ENCODE measurements around the gene AGPAT3. TPM values are rescaled to one million over a fixed set of nuclear protein-coding genes. Genes with fewer than 3 reads are reported as not detected.
"Not testable (repeated sequence)": the region's sequence is repeated elsewhere in the genome, so short reads cannot be mapped to it uniquely, and the experiment has no call there.

Gene AGPAT3
- total RNA-seq, 1 donor from 2014 or later: 33.9 TPM

DNA sequence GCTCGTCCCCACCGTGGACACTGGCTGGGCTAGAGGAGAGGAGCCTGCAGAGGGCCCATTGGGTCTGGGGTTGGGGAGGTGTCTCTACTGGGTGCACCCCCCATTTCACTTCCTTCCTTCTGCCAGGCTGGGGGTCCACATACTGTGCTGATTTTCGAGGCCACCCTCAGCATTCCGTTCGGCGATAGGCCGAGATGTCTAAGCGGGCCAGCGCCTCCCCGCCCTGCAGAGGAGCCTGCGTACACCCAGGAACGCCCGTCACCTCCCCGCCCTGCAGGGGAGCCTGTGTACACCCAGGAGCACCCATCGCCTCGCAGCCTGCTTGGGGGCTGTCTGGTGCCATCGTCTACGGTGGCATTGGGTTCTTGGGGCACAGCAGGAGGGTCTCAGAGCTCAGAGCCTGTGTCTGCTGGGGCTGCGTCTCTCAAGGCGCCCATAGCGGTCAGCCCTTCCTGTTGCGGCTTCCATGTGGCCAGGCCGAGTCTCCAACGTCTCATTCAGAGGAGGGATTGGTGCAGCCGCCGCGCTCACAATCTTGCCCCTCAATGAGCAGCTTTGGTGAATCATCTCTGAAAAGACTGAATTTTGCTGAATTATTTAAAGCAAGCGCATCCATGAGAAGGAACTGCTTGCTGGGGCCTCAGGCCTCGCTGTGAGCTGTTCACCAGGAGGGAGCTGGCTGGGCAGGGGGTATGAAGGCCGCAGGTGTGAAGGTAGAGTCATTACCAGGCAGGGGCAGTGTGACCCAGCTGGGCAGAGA, 30.7 kb upstream of the AGPAT3 start:
- no peak for DNase-seq (ENCODE audit: low spot score)

DNA sequence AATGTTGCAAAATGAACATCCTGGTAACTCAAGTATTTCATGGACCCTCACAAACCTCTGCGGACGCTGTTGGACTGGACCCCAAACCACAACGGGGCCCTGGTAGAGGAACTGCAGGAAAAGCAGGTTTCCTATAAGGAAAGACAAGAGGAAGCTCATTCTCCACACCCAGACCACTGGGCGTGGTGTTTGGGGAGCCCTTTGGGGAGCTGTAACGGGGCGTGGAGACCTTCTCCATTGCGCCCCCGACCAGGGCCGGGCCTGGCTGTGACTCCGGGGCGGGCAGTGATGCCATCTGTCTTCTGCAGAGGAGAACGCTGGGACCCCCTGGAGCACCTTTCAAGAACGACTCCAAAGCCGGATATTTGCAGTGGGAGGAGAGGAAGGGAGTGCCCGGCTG, 30.0 kb upstream of the AGPAT3 start:
- DNase-seq (ENCODE audit: low spot score): no peak

DNA sequence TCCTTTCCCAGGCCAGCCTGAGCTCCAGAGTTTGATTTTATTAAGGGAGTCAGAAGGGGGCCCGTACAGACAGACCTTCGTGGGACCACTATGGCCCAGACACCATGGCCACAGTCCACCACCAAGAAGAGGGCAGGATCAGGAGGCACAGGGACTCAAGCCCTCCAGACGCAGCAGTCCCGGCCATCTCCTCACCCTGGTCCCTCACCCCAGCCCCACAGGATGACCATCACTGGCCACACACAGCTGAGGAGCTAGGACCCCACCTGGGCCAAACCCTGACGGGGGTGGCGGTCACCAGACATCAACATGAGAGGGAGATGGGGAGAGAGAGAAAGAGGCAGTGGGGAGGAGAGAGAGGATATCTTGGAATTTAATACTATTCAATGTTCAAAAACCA, 29.2 kb upstream of the AGPAT3 start:
- DNase-seq (ENCODE audit: low spot score): no peak

DNA sequence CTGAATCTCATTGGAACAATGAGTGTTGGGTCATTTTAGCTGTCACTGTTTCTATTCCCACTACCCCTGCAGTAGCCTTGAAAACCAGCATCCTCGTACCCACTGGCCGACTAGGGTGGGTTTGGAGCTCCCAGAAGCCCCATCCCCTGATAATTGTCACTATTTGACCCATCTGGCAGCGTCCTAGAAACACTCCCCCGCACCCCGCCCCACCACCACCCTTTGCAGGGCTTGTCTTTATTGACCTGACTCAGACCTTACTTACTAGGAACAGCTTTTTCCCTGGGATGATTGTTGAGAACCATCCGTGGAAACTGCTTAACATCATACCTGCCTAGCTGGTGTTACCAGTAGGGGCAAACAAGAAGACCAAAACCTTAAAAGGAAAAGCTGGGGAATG, 28.4 kb upstream of the AGPAT3 start:
- DNase-seq (ENCODE audit: low spot score): no peak

DNA sequence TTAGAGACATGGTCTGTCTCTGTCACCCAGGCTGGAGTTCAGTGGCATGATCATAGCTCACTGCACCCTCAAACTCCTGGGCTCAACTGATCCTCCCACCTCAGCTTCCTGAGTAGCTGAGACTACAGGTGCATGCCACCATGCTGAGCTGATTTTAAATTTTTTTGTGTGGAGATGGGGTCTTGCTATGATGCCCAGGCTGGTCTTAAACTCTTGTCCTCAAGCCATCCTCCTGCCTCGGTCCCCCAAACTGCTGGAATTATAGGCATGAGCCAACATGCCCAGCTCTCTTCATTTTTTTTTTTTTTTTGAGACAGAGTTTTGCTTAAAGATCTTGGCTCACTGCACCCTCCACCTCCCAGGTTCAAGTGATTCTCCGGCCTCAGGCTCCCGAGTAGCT, 24.8 kb upstream of the AGPAT3 start:
- no peak for DNase-seq (ENCODE audit: low spot score)

DNA sequence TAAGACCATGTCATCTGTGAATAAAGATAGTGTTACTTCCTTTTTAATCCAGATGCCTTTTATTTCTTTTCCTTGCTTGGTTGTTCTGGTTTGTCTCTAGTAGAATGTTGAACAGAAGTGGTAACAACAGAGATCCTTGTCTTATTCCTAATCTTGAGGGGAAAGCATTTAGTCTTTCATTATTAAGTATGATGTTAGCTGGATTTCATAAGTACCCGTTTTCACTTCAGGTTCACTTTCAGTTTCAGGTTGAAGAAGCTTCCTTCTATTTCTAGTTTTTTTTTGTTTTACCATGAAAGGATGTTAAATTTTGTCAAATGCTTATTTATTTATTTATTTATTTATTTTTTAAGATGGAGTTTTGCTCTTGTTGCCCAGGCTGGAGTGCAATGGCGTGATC, 22.3 kb upstream of the AGPAT3 start:
- DNase-seq (ENCODE audit: low spot score): no peak

DNA sequence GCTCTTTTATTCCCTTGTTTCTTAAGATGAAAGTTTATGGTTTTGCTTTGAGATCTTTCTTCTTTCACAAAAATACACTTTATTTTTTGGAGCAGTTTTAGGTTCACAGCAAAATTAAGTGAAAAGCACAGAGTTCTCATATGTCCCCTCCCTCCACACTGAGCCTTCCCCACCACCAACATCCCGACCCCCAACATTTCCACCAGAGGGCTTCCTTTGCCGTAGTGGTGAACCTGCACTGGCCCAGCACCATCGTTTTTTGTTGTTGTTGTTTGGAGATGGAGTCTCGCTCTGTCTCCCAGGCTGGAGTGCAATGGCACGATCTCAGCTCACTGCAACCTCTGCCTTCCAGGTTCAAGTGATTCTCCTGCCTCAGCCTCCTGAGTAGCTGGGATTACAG, 20.1 kb upstream of the AGPAT3 start:
- not testable (repeated sequence) for DNase-seq (ENCODE audit: low spot score)

DNA sequence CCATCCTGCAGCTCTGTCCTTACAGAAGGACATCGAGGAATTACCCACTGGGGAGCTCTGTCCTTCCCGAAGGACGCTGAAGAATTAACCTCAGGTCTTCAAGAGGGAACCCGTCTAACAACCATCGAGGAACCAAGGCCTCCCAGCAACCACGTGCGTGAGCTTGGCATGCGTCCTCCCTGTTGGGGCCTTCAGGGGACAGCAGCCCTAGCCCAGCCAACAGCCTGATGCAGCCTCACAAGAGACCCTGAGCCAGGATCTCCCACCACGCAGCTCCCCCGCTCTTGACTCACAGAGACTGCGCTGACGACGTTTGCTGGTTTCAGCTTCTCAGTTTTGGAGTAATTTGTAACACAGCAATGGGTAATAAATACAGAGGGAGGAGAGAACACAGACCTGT, 19.6 kb upstream of the AGPAT3 start:
- DNase-seq (ENCODE audit: low spot score): no peak

DNA sequence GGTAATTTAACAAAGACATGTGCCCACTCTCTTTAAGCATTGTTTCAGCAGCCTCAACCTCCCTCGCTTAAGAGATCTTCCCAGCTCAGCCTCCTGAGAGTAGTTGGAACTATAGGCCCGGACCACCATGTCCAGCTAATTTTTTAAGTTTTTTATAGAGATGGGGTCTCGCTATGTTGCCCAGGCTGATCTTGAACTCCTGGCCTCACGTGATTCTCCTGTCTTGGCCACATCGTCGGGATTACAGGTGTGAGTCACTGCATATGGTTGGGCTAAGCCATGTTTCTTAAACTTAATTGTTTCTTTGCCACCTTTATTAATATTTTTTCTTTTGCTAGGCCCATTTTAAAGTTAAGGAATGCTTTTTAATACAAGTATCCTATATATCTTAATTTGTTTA, 18.6 kb upstream of the AGPAT3 start:
- no peak for DNase-seq (ENCODE audit: low spot score)

DNA sequence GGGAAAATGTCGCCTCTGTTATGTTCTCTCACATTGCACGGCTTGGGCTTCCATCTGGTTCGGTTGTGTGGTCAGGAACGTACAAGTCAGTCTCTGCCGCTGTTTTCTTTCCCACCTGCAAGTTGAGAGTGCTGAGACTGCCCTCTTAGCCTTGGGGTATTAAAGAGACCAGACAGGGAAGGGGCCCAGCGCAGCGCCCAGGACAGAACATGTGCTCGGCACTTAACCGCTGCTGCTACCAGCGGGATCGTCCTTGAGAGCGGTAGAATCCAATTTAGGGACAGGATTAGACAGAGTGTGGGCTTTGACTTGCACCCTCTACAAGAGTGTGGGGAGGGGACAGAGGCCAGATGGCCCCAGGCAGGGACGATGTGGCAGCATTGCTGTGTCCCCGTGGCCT, 17.7 kb upstream of the AGPAT3 start:
- no peak for DNase-seq (ENCODE audit: low spot score)

DNA sequence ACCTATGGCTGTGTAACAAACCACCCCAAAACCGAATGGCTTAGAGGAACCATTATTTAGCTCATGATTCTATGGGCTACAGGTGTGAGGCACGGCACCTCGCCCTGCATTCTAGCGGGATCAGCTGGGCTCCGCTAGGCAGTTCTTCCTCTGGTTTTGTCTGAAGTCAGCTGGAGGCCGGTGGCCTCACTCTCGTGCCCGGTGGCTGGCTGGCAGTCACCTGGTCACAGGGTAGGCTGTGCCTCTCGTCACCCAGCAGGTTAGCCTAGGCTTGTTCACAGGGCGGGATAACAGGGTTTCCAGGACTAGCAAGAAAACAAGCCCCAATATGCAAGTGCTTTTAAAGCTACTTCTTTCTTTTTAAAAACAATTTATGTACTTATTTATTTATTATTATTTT, 16.3 kb upstream of the AGPAT3 start:
- DNase-seq (ENCODE audit: low spot score): no peak

DNA sequence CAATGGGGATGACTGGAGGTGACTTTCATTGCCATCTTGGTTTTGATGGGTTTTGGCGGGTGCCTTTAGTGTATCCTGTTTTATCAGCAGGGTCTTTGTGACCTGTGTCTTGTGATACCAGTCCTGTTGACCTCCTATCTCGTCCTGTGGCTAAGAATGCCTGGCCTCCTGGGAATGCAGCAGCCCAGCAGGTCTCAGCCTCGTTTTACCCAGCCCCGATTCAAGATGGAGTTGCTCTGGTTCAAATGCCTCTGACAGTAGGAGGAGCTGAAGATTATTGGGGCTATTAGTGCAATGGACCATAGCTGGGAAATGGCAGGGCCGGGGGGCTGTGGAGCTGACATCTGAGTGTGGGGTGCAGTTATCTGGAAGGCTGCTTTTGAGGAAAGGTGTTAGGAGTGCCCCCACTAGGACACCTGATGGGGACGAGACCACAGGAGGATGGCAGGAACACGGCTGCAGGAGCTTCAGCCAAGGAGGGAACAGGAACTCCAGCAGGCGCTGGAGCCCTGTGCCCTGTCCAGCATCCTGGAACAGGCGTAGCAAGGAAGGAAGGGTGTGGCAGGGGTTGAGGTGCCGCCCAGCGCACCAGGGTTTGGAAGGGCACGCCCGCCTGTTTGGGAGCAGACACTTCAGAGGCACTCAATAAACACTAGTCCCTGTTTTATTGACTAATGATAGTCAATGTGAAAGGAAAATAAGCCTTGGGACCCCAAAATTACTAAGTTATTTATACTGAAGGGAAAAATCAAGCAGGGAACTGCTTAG, 15.3 kb upstream of the AGPAT3 start:
- DNase-seq (ENCODE audit: low spot score): no peak

DNA sequence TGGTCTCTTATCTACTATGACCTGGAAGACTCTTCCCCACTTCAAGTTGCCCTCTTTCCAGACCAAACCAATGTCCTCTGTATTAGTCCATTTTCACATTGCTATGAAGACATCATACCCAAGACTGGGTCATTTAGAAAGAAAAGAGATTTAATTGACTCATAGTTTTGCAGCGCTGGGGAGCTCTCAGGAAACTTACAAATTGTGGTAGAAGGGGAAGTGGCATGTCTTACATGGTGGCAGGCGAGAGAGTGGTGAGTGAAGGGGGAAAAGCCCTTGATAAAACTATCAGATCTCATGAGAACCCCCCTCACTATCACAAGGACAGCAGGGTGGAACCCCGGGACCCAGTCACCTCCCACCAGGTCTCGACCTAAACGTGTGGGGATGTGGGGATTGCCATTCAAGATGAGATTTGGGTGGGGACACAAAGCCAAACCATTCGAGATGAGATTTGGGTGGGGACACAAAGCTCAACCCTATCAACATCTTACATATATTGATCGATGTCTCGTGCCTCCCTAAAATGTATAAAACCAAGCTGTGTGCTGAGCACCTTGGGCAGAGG, 14.2 kb upstream of the AGPAT3 start:
- DNase-seq (ENCODE audit: low spot score): no peak

DNA sequence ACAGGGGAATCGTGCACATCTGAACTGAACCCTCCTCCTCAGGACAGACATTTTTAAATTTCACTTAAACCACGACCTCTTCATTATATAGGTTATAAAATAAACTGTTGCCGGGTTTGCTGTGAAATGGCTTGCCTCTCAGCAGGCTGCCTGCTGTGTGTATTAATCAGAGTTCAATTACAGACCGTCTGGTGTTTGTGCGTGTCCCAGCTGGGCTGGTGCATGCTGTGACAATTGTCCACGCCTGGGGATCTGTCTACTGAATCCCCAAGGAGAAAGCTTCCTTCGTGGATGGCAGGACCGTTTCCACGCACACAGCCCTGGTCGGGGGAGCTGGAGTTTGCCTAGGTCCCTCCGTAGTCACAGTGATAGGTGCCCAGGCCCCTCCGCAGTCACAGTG, 13.4 kb upstream of the AGPAT3 start:
- DNase-seq (ENCODE audit: low spot score): no peak

DNA sequence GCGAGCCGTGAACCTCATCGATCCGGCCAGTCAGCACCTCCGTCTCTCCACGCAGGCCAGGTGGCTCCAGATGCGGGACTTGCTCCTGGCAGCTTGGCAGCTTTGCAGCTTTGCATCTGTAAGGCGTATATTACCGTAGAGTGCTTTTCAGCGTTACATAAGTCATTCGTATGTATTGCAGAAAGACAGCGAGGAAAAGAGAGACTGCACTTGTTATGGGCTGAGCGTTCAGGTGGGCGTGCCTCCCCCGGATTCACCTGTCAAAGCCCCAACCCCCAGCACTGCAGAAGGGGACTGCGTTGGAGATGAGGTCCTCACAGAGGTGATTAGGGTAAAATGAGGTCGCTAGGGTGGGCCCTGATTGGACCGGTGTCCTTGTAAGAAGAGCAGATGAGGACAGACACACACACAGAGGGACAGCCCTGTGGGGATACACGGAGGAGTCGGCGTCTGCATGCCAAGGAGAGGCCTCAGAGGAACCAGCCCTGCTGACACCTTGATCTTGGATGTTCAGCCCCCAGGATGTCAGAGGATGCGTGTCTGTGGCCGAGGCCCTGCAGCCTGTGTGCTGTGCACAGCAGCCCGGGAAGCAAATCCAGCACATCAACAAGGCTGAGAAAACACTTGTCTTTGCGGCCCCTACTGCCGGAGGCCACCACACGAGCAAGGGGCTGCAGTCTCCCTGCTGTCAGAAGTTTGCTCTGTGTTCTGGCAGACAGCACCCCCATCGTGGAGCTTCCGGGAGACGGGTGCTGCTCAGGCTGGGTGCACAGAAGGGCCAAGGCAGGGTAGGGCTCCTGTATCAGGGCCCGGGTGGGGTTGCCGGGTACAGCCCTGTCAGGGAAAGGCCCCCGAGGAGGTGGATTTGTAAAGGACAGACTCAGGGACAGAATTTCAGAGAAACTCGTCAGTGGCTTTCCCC, 10.9 kb upstream of the AGPAT3 start:
- DNase-seq (ENCODE audit: low spot score): no peak

DNA sequence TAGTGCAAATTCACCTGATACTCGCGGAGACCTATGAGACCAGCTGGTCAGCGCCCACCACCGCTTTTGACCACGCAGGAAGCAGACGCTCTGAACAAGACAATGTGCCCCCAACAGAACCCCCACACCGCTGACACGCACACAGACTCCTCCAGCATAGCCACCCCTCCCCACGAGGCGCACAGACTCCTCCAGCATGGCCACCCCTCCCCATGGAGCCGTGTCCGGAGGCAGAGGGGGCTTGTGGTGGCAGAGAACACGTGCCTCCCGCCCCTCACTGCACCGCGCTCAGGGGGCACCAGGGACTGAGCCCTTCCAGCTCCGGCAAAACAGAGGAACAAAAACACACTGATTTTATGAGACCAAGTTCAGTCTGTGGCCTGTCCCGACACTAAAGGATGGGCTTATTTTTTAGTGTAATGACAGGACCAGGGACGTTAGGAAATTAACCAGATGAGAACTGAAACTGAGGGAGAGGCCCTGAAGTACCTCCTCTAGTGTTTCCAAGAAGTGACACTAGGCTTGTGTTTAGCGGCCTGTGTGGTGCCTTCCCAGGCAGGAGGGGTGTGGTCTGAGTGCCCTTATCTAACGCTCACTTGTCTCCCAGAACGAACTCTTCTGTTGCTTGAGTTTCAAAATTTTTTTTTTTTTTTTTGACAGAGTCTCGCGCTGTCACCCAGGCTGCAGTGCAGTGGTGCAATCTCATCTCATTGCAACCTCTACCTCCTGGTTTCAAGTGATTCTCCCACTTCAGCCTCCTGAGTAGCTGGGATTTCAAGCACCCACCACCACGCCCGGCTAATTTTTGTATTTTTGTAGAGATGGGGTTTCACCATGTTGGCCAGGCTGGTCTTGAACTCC, 10.0 kb upstream of the AGPAT3 start:
- DNase-seq (ENCODE audit: low spot score): no peak

DNA sequence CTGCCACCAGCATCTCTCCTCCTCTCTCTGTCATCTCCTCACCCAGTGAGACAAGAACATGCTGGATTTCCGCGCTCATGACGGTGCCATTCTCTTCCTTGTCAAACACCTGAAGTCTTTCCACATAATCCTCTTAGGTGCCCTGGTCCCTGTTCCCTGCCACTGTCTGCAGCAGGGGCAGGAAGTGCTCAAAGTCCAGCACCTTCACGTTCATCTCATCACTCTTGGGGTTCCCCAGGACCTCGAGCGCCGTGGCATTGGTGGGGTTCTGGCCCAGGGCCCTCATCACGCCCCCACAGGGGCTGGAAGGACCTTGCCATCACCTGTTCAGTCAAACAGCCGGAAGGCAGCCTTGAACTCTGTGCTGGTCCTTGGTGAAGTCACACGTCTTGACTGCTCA, 9.1 kb upstream of the AGPAT3 start:
- no peak for DNase-seq (ENCODE audit: low spot score)

DNA sequence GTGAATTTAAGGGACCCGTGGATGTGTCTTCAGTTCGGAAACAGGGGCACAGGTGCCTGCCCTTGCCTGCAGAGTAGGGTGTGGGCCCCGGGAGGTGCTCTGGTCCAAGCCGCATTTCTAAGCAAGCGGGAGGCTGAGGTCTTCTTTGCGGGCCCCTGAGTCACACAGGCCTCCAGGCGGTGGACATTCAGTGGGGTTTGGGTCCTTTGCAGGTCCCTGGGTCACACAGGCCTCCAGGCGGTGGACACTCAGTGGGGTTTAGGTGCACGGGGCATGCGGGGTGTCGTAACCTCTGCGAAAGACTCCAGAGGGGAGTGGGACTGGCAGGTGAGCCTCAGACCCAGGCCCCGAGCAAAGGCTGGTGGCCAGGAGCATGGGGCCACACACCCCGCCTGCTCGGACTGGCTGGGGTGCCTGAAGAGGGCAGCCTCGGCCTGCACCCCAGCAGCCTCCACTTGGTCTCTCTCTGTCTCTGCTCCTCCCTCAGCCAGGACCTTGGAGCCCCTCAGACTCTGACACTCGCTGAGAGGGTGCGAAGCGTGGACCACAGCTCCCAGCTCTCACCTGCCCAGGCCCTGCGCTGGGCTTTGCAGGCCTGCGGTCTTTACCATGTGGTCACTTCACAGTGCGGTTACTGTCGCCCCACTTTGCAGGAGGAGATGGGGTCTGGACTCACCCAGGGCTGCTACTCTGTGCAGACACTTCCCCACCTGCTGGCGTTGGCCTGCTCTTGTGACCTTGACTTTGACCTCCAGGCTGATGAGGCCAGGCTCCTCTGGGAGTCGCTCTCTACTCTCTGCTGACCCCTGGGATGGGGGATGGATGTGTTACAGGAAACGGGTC, 6.0 kb upstream of the AGPAT3 start:
- DNase-seq (ENCODE audit: low spot score): no peak

DNA sequence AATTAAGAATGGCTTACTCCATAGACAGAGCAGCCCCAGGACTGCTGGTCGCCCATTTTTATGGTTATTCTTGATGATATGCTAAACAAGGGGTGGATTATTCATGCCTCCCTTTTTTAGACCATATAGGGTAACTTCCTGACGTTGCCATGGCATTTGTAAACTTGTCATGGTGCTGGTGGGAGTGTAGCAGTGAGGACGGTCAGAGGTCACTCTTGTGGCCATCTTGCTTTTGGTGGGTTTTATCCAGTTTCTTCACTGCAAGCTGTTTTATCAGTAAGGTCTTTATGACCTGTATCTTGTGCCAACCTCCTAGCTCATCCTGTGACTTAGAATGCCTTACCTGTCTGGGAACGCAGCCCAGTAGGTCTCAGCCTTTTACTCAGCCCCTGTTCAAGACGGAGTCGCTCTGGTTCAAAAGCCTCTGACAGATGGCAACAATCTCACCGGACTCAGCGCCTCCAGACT, 5.2 kb upstream of the AGPAT3 start:
- no peak for DNase-seq (ENCODE audit: low spot score)

DNA sequence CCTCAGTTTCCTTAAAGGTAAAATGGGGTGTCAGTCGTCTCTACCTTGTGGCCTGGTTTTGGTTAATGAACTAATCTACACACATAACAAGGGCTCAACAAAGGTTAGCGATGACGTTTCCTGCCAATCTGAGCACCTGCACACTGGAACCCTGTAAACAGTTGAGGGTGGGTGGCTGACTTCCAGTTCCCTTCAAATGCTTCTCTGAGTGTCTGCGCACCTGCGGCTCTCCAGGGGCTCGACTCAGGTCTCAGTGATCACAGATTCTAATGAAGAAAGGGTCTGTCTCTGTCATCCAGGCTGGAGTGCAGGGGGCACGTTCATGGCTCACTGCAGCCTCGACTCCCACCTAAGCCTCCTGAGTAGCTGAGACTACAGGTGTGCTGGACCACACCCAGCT, 3.3 kb upstream of the AGPAT3 start:
- DNase-seq (ENCODE audit: low spot score): no peak
